Astrocyte (in vitro differentiated cells and primary cell): Measurements from ENCODE around the gene TANK. TPM values are rescaled to one million over a fixed set of nuclear protein-coding genes. Genes with fewer than 3 reads are reported as not detected.
"Not testable (repeated sequence)": the region's sequence is repeated elsewhere in the genome, so short reads cannot be mapped to it uniquely, and the experiment has no call there.

Experiments used
- DNase-seq: peaks from one replicate; pipeline ENCODE4 v3.0.0-alpha.2; 2010; ENCODE audit warnings: low read depth
- FAIRE-seq: peaks from 2 replicates; lab custom pipeline; 2011; peaks lifted over from hg19 to GRCh38; lab: Jason Lieb, UNC
- H2AFZ ChIP-seq: 2 replicates; pipeline ENCODE4 v1.6.0; 2012; ENCODE audit warnings: low read depth, low read length, inconsistent platforms
- H3K27ac ChIP-seq: 2 replicates; pipeline ENCODE4 v1.5.1; 2011; ENCODE audit warnings: low read depth, low read length, inconsistent platforms
- H3K27me3 ChIP-seq: 2 replicates; pipeline ENCODE4 v1.6.0; 2011; ENCODE audit warnings: low read length, inconsistent platforms; ENCODE audit not compliant: insufficient read depth
- H3K36me3 ChIP-seq: 2 replicates; pipeline ENCODE4 v1.5.1; 2011; ENCODE audit warnings: low read length, inconsistent platforms; ENCODE audit not compliant: insufficient read depth
- H3K4me1 ChIP-seq: 2 replicates; pipeline ENCODE4 v1.5.1; 2011; ENCODE audit warnings: low read length, inconsistent platforms; ENCODE audit not compliant: insufficient read depth
- H3K4me2 ChIP-seq: 2 replicates; pipeline ENCODE4 v1.6.0; 2012; ENCODE audit warnings: low read length, inconsistent platforms
- H3K4me3 ChIP-seq: 2 replicates; pipeline ENCODE4 v1.5.1; 2011; ENCODE audit warnings: low read depth, mild to moderate bottlenecking, low read length, inconsistent platforms; ENCODE audit not compliant: insufficient read depth
- H3K79me2 ChIP-seq: 2 replicates; pipeline ENCODE4 v1.6.0; 2012; ENCODE audit warnings: mild to moderate bottlenecking, low read length, inconsistent platforms; ENCODE audit not compliant: insufficient read depth
- H3K9ac ChIP-seq: 2 replicates; pipeline ENCODE4 v1.6.0; 2012; ENCODE audit warnings: mild to moderate bottlenecking, low read length, inconsistent platforms
- H3K9me3 ChIP-seq: 2 replicates; pipeline ENCODE4 v1.5.1; 2012; ENCODE audit warnings: low read depth, mild to moderate bottlenecking, low read length, inconsistent platforms; ENCODE audit not compliant: insufficient read depth
- H4K20me1 ChIP-seq: 2 replicates; pipeline ENCODE4 v1.6.0; 2012; ENCODE audit warnings: low read length, inconsistent platforms; ENCODE audit not compliant: insufficient read depth
- H3K27ac Mint-ChIP-seq: one replicate; pipeline ENCODE4 v1.8.0; 2021; ENCODE audit warnings: mild to moderate bottlenecking, mixed read lengths; ENCODE audit not compliant: unreplicated experiment
- H3K27me3 Mint-ChIP-seq: one replicate; pipeline ENCODE4 v1.8.0; 2021; ENCODE audit warnings: low read depth, mixed read lengths; ENCODE audit not compliant: unreplicated experiment
- H3K36me3 Mint-ChIP-seq: one replicate; pipeline ENCODE4 v1.8.0; 2021; ENCODE audit warnings: low read depth, mixed read lengths; ENCODE audit not compliant: unreplicated experiment
- H3K4me1 Mint-ChIP-seq: one replicate; pipeline ENCODE4 v1.8.0; 2021; ENCODE audit warnings: low read depth, mixed read lengths; ENCODE audit not compliant: unreplicated experiment
- H3K4me3 Mint-ChIP-seq: one replicate; pipeline ENCODE4 v1.8.0; 2021; ENCODE audit warnings: mild to moderate bottlenecking, moderate library complexity, mixed read lengths; ENCODE audit not compliant: unreplicated experiment
- H3K9me3 Mint-ChIP-seq: one replicate; pipeline ENCODE4 v1.8.0; 2021; ENCODE audit warnings: mild to moderate bottlenecking, mixed read lengths; ENCODE audit not compliant: unreplicated experiment
- EZH2 ChIP-seq: IDR thresholded peaks from 2 replicates; pipeline ENCODE4 v1.6.1; 2012; ENCODE audit warnings: mild to moderate bottlenecking, low read length, inconsistent platforms; ENCODE audit not compliant: insufficient read depth
- total RNA-seq: library from RNA; stranded (reverse); gene quantifications from 2 replicates; pipeline ENCODE4 v1.2.1, GENCODE V29; 2021
- TF ChIP-seq, protein P1 (sequence below): IDR thresholded peaks from 2 replicates; pipeline ENCODE4 v1.5.1; 2011; ENCODE audit warnings: low read depth, mild to moderate bottlenecking, inconsistent platforms, low read length, moderate library complexity; ENCODE audit not compliant: insufficient read depth

Gene TANK
- total RNA-seq, 1 donor from 2014 or later: 55.7 TPM

DNA sequence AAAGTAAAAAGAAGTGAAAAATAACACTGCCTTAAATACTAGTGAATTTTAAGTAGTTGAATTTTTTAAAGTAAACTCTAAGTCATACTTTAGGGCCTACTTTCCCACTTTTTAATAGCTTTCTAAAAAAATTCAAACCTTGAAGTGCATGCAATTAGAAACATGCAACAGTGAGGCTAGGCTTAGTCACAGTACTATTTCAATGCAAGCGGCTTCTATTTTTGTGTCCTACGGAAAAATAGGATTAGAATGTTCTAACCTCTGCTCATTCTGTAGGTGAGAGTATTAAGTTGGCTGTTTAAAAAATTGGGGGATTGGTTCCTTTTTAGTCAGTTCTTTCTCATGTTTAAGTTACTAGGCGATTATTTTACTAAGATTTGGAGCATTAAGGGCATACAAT is 108.9 kb downstream of the TANK start:
- no peak overlapping the region for H3K4me2 ChIP-seq
- no peak overlapping the region for H3K27ac Mint-ChIP-seq
- no peak for FAIRE-seq
- H3K9me3 Mint-ChIP-seq: no peaks in the 10 kb centered on the region
- TF ChIP-seq, protein P1, sequence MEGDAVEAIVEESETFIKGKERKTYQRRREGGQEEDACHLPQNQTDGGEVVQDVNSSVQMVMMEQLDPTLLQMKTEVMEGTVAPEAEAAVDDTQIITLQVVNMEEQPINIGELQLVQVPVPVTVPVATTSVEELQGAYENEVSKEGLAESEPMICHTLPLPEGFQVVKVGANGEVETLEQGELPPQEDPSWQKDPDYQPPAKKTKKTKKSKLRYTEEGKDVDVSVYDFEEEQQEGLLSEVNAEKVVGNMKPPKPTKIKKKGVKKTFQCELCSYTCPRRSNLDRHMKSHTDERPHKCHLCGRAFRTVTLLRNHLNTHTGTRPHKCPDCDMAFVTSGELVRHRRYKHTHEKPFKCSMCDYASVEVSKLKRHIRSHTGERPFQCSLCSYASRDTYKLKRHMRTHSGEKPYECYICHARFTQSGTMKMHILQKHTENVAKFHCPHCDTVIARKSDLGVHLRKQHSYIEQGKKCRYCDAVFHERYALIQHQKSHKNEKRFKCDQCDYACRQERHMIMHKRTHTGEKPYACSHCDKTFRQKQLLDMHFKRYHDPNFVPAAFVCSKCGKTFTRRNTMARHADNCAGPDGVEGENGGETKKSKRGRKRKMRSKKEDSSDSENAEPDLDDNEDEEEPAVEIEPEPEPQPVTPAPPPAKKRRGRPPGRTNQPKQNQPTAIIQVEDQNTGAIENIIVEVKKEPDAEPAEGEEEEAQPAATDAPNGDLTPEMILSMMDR: no peak
- TF ChIP-seq EZH2: no peak
- H3K27me3 Mint-ChIP-seq: no peaks in the 10 kb centered on the region
- H3K27ac ChIP-seq: no peak overlapping the region
- no peaks in the 10 kb centered on the region for H3K9me3 ChIP-seq
- no peak overlapping the region for H3K4me3 ChIP-seq
- H3K27me3 ChIP-seq: no peaks in the 10 kb centered on the region
- H4K20me1 ChIP-seq: no peaks in the 10 kb centered on the region
- DNase-seq: no peak
- no peak overlapping the region for H3K9ac ChIP-seq
- no peaks in the 10 kb centered on the region for H3K36me3 Mint-ChIP-seq
- no peak overlapping the region for H3K4me3 Mint-ChIP-seq
- no peaks in the 10 kb centered on the region for H3K79me2 ChIP-seq
- no peaks in the 10 kb centered on the region for H3K36me3 ChIP-seq
- no peak overlapping the region for H2AFZ ChIP-seq
- no peaks in the 10 kb centered on the region for H3K4me1 ChIP-seq
- no peaks in the 10 kb centered on the region for H3K4me1 Mint-ChIP-seq

DNA sequence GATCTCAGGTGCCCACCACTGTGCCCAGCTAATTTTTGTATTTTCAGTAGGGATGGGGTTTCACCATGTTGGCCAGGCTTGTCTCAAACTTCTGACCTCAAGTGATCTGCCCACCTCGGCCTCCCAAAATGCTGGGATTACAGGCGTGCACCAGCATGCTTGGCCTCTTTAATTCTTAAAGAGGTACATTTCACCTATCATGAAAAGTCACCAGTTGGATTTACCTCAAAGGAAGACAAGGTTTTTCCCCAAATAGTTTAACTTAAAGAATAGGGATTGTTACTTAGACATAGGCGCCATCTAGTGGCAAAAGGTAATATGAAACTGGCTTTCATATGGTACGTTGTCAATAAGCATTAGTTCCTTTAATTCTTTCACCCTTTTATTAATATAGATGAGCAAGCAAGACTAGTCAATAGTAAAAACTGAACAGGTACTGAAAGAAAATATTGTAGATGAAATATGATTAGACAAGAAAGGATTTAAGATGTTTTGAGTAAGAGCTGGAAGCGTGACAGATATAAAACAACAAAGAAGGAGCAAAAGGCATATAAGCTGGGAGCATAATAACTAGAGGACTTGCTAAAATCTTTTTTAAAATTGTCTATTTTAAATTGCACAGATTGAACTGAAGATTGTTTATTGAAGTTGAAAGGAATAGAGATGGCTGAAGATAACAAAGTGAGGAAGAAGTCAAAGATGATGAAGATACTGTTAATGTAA is 113.0 kb downstream of the TANK start:
- H3K4me2 ChIP-seq: no peak overlapping the region
- H3K9ac ChIP-seq: no peak overlapping the region
- TF ChIP-seq, protein P1: peak; percentile 62
- TF ChIP-seq EZH2: no peak
- H4K20me1 ChIP-seq: no peaks in the 10 kb centered on the region
- H2AFZ ChIP-seq: no peak overlapping the region
- Mint-ChIP-seq H3K4me3 (no peak overlapping the region), H3K27ac (no peak overlapping the region), H3K36me3 (no peaks in the 10 kb centered on the region), H3K4me1 (no peaks in the 10 kb centered on the region), H3K9me3 (no peaks in the 10 kb centered on the region), H3K27me3 (no peaks in the 10 kb centered on the region)
- H3K27ac ChIP-seq: no peak overlapping the region
- H3K4me3 ChIP-seq: no peak overlapping the region
- no peaks in the 10 kb centered on the region for H3K27me3 ChIP-seq
- H3K9me3 ChIP-seq: no peaks in the 10 kb centered on the region
- H3K36me3 ChIP-seq: no peaks in the 10 kb centered on the region
- DNase-seq (peak; percentile 30), FAIRE-seq (peak; percentile 89)
- H3K4me1 ChIP-seq: no peaks in the 10 kb centered on the region
- no peaks in the 10 kb centered on the region for H3K79me2 ChIP-seq

DNA sequence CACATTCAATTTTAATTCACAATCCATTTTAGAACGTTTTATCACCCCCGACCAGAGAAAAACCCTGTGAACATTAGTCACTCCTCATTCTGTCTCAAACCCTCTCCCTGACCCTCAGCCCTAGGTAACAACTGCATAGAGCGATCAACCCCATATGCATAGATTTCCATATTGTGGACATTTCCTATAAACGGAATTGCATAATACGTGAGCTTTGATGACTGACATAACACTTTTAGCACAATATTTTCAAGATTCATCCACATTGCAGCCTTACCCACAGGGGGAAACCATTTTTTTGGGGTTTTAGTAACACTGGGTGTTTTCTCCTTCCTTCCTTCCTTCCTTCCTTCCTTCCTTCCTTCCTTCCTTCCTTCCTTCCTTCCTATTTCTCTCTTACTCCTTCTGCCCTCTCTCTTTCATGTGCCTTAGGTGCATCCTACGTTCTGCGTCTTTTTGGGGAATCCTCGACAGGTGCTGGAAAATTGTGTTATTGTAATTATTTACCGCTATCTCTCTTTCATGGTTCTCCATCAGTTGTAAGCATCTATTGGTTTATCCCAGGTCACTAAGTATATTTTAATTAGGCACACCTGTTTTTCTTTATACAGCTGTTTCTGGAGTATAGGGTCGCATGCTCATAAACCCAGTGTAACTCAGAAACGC is 118.5 kb downstream of the TANK start:
- not testable (repeated sequence) for H3K27me3 Mint-ChIP-seq, H3K9me3 Mint-ChIP-seq, H4K20me1 ChIP-seq, H2AFZ ChIP-seq, H3K27me3 ChIP-seq, H3K4me1 Mint-ChIP-seq, H3K27ac Mint-ChIP-seq, H3K27ac ChIP-seq, H3K9ac ChIP-seq, H3K36me3 Mint-ChIP-seq, H3K36me3 ChIP-seq, H3K4me2 ChIP-seq, H3K9me3 ChIP-seq, H3K4me3 ChIP-seq, H3K4me1 ChIP-seq, H3K79me2 ChIP-seq, H3K4me3 Mint-ChIP-seq
- FAIRE-seq (peak; percentile 41), DNase-seq (peak; percentile 12)

DNA sequence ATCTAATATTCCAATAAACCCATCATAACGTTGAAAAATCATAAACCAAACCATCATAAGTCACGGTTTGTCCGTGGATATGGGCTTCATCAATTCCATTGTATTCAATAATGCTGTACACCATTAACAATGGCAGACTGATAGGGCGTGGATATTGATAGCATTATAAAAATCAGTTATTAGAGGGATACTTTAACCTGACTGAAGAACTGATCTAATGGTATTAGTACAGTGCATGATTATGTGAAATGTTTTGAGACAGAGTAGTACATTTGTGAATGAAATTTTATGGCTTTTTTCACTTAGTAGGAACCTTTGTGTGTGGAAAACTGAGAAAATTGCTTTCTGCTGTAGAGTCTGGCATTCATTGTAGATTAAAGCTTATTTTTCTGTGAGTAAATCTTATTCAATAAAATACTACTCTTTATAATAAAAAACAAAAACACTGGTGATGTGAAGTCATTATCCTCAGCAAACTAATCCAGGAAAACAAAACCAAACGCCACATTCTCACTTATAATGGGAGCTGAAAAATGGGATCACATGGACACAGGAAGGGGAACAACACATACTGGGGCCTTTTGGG is 119.1 kb downstream of the TANK start:
- not testable (repeated sequence) for H2AFZ ChIP-seq, H3K9ac ChIP-seq, H3K4me1 ChIP-seq, H3K9me3 ChIP-seq, H3K27me3 Mint-ChIP-seq, H3K27ac ChIP-seq, H3K9me3 Mint-ChIP-seq, DNase-seq, H3K4me3 Mint-ChIP-seq, H3K27me3 ChIP-seq, H4K20me1 ChIP-seq, H3K4me1 Mint-ChIP-seq, H3K27ac Mint-ChIP-seq, H3K79me2 ChIP-seq, H3K36me3 ChIP-seq, H3K4me2 ChIP-seq, H3K36me3 Mint-ChIP-seq, FAIRE-seq, H3K4me3 ChIP-seq
